Left ventricle myocardium inferior (tissue), 1 donor: Measurements from ENCODE around the gene KDM5B. TPM values are rescaled to one million over a fixed set of nuclear protein-coding genes. Genes with fewer than 3 reads are reported as not detected.

Experiments
- DNase-seq: peaks from one replicate; pipeline ENCODE4 v3.0.0-alpha.2; 2020
- H3K27ac ChIP-seq: fragments of 200-600 bp; replicated peaks from 2 replicates; pipeline ENCODE4 v1.8.0; 2021
- H3K27me3 ChIP-seq: fragments of 200-600 bp; 2 replicates; pipeline ENCODE4 v1.8.0; 2021; ENCODE audit warnings: low read depth
- H3K36me3 ChIP-seq: fragments of 200-600 bp; 2 replicates; pipeline ENCODE4 v1.8.0; 2021
- H3K4me1 ChIP-seq: fragments of 200-600 bp; 2 replicates; pipeline ENCODE4 v1.8.0; 2021
- H3K4me3 ChIP-seq: fragments of 200-600 bp; 2 replicates; pipeline ENCODE4 v1.8.0; 2021; ENCODE audit warnings: mild to moderate bottlenecking, moderate library complexity
- H3K9me3 ChIP-seq: fragments of 200-600 bp; replicated peaks from 2 replicates; pipeline ENCODE4 v1.8.0; 2021
- CTCF ChIP-seq: fragments of 200-600 bp; IDR thresholded peaks from 2 replicates; pipeline ENCODE4 v1.8.0; 2021; ENCODE audit warnings: antibody characterized with exemption, mild to moderate bottlenecking, borderline replicate concordance
- intact Hi-C: fragments of 100-400 bp; cut with micrococcal nuclease; formaldehyde crosslinking; loops from one replicate; pipeline ENCODE4 v1.11.0; 2022
- total RNA-seq: library from RNA; stranded (reverse); fragmentation: NEBNext Ultra II Directional; extraction: Animal tissue kit (Norgen Biotek cat#: 25700); gene quantifications from one replicate; pipeline ENCODE4 v1.2.1, GENCODE V29; 2021
- donor health status: DM: no; HTN: yes; CAD: no; lungs with severe emphysema.

Gene KDM5B
- total RNA-seq, 1 donor from 2014 or later, result 11.9 TPM

- Histone ChIP-seq H3K4me3 (peak overlapping the region; percentile 56), H3K27ac (no peak overlapping the region), H3K4me1 (peaks cover 18% of the 10 kb centered on the region), H3K9me3 (no peaks in the 10 kb centered on the region), H3K27me3 (peaks cover 75% of the 10 kb centered on the region), H3K36me3 (no peaks in the 10 kb centered on the region)
- DNase-seq, result no peak
- intact Hi-C loops, result loop anchor here (10.0 kb wide), 2 partner anchors 235 to 525 kb away; no protein-coding TSS in a partner anchor
- no peak for TF ChIP-seq CTCF
Measured at GRCh38 chr1:202709276-202710041, 98.8 kb downstream of the KDM5B start.

GRCh38 chr1:202708456-202709275 lies 99.6 kb downstream of the KDM5B start:
- H3K36me3 ChIP-seq, result no peaks in the 10 kb centered on the region
- peaks cover 83% of the 10 kb centered on the region for H3K27me3 ChIP-seq
- intact Hi-C loops, result no loop called here
- H3K27ac ChIP-seq, result no peak overlapping the region
- H3K4me3 ChIP-seq, result peak overlapping the region; percentile 56
- TF ChIP-seq CTCF, result no peak
- H3K9me3 ChIP-seq, result no peaks in the 10 kb centered on the region
- H3K4me1 ChIP-seq, result peaks cover 18% of the 10 kb centered on the region
- no peak for DNase-seq

- peaks cover 18% of the 10 kb centered on the region for H3K4me1 ChIP-seq
- no peak for DNase-seq
- H3K36me3 ChIP-seq, result no peaks in the 10 kb centered on the region
- peaks cover 100% of the 10 kb centered on the region for H3K27me3 ChIP-seq
- no peak overlapping the region for H3K27ac ChIP-seq
- no peaks in the 10 kb centered on the region for H3K9me3 ChIP-seq
- intact Hi-C loops, result no loop called here
- no peak for TF ChIP-seq CTCF
- no peak overlapping the region for H3K4me3 ChIP-seq
Measured at GRCh38 chr1:202706851-202707250, 101.4 kb downstream of the KDM5B start.

GRCh38 chr1:202704601-202705000 lies 103.6 kb downstream of the KDM5B start:
- Histone ChIP-seq H3K4me3 (no peak overlapping the region), H3K27me3 (peaks cover 85% of the 10 kb centered on the region), H3K9me3 (no peaks in the 10 kb centered on the region), H3K27ac (no peak overlapping the region), H3K36me3 (no peaks in the 10 kb centered on the region), H3K4me1 (peaks cover 6% of the 10 kb centered on the region)
- DNase-seq, result no peak
- no peak for TF ChIP-seq CTCF
- intact Hi-C loops, result no loop called here

GRCh38 chr1:202703191-202703590 lies 105.0 kb downstream of the KDM5B start:
- no peaks in the 10 kb centered on the region for H3K36me3 ChIP-seq
- H3K27me3 ChIP-seq, result peaks cover 83% of the 10 kb centered on the region
- no peak for TF ChIP-seq CTCF
- H3K9me3 ChIP-seq, result no peaks in the 10 kb centered on the region
- H3K27ac ChIP-seq, result no peak overlapping the region
- DNase-seq, result no peak
- H3K4me1 ChIP-seq, result no peaks in the 10 kb centered on the region
- intact Hi-C loops, result no loop called here
- no peak overlapping the region for H3K4me3 ChIP-seq
